Epithelial cell of esophagus (primary cell): ENCODE data around the gene MYLK.

Experiments used
- DNase-seq: peaks from one replicate; pipeline ENCODE4 v3.0.0; 2010; ENCODE audit warnings: low read depth
- H3K4me3 ChIP-seq: 2 replicates; pipeline ENCODE4 v1.5.1; 2011; ENCODE audit warnings: mild to moderate bottlenecking, low read length, control low read depth
- CTCF ChIP-seq: IDR thresholded peaks from 2 replicates; pipeline ENCODE4 v1.5.1; 2011; ENCODE audit warnings: low read depth, mild to moderate bottlenecking, low read length, control low read depth, inconsistent platforms; ENCODE audit not compliant: insufficient read depth; ENCODE audit errors: missing control alignments

MYLK gene

DNA sequence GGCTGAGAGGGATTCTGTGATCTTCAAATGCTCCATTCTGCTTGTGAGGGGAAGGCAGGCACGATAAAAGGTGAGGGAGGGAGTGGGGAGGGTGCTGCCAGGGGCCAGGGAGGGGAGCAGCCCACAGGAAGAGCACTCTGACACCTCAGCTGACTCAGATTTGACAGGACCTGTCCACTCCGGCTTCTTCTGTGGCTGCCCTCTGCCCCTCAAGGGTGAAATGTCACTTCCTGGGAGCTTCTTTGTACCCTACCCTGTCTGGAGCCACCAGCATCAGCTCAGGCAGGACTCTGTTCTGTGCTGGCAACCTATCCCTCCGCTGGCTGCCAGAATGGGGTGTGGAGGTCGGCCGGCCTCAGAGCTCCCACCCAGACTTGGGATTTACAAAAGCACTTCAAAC, 185.3 kb downstream of the MYLK start:
- no peak overlapping the region for H3K4me3 ChIP-seq
- no peak for DNase-seq
- no peak for TF ChIP-seq CTCF

- no peak overlapping the region for H3K4me3 ChIP-seq
- DNase-seq = no peak
- TF ChIP-seq CTCF = no peak
These were observed 187.3 kb downstream of the MYLK start for GRCh38 chr3:123696808-123697207.

DNA sequence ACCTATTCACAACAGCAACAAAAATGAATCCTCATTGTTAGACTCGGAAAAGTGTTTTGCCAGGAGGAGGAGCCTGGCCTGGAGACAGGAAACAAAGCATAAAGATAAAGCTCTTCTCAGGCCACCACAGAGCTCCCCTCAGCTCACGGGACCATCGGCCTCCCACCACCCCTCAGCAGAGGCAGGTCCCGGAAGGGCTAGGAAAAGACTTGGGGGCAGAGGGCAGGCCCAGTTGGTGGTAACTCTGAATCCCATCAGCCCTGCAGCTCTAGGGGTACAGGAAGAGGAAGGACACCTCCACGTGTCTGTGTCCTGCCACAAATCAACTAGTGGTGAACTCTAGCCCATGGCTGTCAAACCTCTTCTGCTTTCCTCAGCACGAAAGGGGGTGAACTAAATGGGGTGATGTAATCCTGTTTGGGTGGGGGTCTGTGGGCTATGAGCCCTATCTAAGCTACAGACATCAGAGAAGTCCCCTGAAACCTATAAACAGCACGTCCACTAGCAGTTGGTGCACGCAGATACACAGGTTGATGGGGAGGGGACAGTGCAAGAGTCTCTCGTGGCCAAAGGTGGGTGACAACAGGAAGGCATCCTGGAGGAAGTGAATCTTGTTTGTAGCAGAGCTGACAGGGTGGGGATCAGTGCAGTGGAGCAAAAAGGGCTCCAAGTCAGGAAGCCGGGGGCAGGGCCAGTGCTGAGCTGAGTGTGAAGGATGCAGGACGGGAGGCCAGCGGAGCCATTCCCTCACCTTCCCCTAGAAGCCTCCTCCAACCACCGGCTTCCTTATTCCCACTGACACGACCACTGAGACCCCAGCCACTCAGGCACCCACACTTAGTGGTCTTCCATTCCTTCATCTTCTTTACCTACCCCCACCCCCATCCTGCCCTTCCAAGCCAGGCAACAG, 188.1 kb downstream of the MYLK start:
- no peak for DNase-seq
- H3K4me3 ChIP-seq = no peak overlapping the region
- no peak for TF ChIP-seq CTCF

DNA sequence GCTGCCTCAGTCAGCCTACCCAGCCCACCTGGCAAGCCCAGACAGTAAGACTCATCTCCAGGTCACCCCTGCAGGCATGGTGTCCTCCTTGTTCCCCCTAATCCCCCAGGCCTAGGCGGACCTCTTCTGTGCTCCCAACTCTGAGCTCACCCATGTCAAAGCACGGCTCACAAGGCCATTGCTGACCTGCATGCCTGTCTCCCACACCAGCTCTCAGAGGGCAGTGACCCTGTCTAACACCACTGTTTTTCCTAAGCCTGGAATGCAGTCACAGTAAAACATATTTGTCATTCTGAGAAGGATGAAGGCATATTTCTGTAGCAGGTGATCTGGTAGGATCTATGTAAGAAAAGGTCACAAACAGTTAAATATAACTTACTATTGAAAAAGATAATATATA, 189.0 kb downstream of the MYLK start:
- no peak for TF ChIP-seq CTCF
- H3K4me3 ChIP-seq = no peak overlapping the region
- DNase-seq = no peak

- TF ChIP-seq CTCF = no peak
- H3K4me3 ChIP-seq = no peak overlapping the region
- no peak for DNase-seq
These were observed 189.6 kb downstream of the MYLK start for GRCh38 chr3:123694366-123695087.

- no peak overlapping the region for H3K4me3 ChIP-seq
- no peak for TF ChIP-seq CTCF
- DNase-seq = no peak
These were observed 190.4 kb downstream of the MYLK start for GRCh38 chr3:123693584-123694190.
